HG03520 (cell line): ENCODE measurements around the gene BSPRY.

Source experiments
- ATAC-seq: cut with Tn5 transposase; IDR thresholded peaks from one replicate; pipeline ENCODE4 v1.9.1; 2021; ENCODE audit warnings: mild to moderate bottlenecking, moderate library complexity; ENCODE audit not compliant: unreplicated experiment

BSPRY gene

DNA sequence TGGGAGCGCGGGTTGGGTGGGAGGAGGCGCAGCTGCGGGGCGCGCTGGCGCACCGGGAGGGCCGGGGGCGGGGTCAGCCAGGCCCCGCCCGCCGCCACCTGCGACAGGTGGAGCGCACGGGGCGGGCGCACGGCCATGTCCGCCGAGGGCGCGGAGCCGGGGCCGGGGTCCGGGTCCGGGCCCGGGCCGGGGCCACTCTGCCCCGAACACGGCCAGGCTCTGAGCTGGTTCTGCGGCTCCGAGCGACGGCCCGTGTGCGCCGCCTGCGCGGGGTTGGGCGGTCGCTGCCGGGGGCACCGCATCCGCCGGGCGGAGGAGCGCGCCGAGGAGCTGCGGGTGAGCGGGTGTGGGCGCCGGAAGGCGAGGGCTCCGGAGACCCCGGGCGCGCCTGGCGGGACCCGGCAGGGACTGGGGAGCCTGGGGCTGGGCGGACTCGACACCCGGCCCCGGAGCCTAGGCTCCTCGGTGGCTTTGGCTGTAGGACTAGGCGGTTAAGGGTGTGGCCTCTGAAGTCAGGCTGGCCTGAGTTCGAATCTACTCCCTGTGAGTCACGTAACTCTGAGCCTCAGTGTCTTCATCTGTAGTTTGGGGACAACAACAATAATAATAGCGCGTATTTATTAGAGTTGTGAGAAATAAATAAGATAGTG is at the start of gene BSPRY:
Gene BSPRY, plus strand, starts transcription at position 97 of the 650 bp plus-strand sequence. Its CDS starts 39 bp downstream, at position 136.
- ATAC-seq, result no peak

DNA sequence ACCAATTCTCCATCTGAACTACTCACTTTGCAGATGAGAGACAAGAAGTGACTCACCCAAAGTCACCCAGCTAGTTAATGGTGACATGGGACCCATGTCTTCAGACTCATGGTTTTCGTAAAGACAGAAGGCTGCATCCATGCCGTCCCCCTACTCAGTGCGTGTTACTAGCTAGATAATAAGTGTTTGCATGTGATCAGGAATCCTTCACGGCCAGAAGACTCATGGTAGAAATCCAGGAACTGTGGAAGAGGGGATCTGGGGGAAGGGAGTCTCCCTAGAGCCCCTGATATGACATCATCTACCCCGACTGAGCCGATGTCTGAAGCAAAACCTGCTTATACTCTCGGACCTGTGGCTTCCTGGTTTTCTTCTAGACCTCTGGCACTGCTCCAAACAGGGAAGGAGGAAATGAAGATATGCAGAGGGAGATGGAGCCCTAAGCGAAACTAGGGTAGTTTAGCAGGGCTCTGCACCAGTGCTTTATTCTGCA is 49.5 kb upstream of the BSPRY start:
- no peak for ATAC-seq

- no peak for ATAC-seq
Observed at GRCh38 chr9:113301548-113301947, 47.8 kb upstream of the BSPRY start.

DNA sequence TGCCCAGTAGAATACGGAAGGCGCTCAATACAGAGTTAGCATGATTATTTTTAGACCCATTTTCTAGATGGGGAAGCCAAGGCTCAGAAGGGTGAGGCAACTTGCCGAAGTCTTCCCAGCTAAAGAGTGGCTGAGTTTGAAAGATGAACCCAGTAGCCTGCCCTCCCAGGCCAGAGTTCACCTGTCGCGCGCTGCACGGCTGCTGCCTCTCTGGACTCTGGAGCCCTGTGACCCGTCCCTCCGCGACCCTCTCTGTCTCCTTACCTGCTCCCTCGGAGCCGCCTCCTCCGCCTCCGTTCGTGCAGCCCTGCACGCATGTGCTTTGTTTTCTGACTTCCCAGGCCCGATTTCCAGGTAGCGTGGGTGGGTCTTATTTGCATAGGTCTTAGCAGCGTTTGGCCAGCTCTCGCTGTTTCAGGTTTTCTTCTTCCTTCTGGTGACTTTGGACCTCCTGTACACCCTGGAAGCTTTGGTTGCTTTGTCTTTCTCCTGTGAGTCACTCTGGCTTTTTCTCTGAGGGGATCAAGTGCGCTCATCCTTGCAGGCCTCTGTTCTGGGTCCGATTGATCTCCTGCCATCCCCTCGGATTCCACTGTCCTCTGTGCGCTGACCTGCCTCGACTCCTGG is 46.4 kb upstream of the BSPRY start, which contains the start of gene RNF183:
Gene RNF183, minus strand, starts transcription at position 585 of the 627 bp plus-strand sequence. CDS start 5,192 bp downstream, outside the sequence.
- ATAC-seq, result no peak

- no peak for ATAC-seq
Observed at GRCh38 chr9:113306566-113306965, 42.8 kb upstream of the BSPRY start.

DNA sequence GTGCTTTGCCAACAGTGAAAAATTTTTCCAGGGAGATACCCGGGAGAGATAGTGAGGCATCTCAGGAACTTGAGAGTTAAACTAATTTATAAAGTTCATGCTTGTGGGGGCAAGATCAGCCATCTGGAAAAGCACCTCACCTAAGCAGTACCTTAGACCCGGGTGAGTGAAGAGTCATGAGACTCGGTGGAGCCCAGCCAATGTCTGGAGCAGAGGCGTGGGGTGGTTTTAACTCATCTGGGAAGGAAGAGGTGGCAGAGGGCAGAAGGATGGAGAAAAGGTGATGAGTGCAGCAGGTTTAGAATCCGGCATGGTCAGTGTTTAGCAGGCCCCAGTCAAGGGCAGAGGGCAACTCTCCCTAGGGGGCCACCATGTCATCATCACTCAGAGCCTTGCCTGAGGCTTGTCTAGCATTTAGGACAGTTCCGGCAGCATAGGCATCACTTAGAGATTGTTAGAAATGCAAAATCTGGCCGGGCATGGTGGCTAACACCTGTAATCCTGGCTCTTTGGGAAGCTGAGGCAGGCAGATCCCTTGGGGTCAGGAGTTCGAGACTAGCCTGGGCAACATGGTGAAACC is 41.9 kb upstream of the BSPRY start:
- no peak for ATAC-seq

DNA sequence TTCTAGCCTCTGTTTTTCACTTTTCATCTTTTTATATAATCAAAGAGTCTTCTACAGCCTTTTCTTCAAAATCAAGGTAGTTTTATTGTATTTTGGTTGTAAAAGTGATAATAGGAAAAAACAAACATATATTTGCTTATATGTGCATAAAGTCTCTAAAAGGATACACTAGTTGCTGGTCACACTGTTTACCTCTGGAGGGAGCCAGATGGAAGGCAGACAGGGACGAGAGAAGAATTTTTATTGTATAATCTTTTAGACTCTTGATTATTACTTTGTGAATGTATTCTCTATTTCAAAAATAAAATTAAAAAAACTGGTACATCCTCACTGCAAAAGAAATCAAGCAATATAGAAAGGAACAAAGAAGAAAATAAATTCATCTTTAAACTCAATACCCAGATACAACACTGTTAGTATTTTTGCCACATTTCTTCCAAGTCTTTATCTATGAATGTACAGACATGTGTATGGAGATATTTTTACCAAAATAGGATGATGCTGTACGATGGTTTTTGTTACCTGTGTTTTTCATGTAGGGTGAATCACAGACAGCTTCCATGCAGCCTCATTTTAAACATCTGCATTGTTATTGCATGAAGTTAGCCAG is 40.0 kb upstream of the BSPRY start:
- no peak for ATAC-seq

DNA sequence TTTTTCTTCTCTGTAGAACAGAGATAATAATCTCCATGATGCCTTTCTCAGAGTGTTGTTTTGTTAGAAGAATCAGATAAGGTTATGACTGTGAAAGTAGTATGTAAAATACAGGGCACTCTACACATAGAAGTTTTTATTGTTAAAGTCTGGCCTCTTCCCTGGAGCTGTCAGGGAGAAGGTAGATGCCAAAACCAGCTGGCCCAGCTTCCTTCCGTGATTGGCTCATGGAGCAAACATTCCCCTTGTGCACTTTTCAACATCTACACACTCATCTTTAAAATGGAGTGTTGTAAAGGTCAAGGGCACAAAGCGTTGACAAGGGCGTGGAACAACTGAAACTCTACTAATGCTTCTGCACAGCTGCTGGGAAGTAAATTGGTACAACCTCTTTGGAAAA is 38.8 kb upstream of the BSPRY start:
- no peak for ATAC-seq

- ATAC-seq, result no peak
Observed at GRCh38 chr9:113311961-113312360, 37.4 kb upstream of the BSPRY start.

DNA sequence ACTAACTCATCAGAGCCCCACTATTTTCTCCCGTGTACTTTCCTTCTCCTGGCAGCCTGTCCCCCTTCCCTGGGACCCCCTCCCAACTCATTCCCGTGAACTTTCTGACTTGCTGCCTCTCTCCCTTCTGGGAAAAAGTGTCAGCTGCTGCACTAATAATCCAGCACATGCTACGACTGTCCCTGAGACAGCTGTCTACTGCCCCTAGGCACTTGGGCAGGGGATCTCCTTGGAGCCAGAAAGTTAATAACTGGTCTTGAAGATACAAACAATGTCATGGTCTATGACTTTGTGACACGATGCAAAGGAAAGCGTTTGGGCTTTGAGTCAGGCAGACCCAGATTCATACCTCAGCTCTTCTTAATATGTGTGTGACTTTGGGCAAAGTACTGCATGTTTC is 36.1 kb upstream of the BSPRY start:
- no peak for ATAC-seq

- ATAC-seq, result no peak
Observed at GRCh38 chr9:113315231-113315630, 34.1 kb upstream of the BSPRY start.

GRCh38 chr9:113316030-113316429 is 33.3 kb upstream of the BSPRY start:
- ATAC-seq, result no peak

DNA sequence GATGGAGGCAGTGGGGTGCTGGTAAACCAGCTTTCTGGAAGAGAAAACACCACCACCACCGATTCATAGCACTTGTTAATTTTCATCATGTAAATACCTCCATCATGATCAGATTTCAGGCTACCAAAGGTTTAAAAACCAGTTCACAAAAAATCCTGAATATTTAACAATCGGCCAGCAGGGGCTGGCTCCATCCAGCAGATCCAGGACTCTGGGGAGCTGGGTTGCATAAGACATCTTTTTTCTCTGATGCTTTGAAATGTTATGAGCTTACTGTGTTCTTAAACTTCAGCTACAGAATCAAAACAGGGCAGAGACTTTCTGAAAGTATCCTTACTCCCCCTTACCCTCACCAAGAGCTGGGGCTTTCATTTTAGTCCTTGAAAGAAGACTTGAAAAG is 31.6 kb upstream of the BSPRY start:
- no peak for ATAC-seq

DNA sequence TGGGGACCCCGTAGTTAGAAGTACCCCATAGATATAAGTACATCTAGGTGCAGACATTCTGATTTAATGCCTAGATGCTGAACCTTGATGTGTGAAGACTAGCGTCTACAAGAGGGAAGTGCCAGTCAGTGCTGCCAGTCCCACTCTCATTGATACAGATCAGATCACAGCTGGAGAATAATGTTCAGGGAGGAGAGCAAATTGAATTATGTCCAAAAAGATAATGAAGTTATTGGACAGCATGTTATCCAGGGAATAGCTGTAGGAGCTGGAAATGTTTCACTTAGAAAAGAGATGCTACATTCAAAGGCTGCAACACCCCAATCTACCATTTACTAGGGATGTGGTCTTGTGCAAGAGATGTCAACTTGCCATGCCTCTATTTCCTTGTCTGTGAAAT is 30.3 kb upstream of the BSPRY start:
- ATAC-seq, result no peak

DNA sequence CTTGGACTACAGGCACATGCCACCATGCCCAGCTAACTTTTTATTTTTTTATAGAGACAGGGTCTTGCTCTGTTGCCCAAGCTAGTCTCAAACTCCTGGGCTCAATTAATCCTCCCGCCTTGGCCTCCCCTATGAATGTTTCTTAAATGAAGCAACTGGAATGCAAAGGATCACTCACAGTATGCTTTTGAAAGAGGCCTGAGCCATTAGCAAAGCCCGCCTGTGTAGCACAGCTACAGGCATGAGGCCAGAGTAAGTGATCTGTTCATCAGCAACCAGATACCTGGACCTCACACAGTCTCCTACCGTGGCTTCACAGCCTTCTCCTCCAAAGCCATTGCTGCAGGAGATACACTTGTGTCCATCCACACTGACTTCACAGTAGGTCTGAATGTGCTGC is 29.3 kb upstream of the BSPRY start:
- ATAC-seq, result no peak

DNA sequence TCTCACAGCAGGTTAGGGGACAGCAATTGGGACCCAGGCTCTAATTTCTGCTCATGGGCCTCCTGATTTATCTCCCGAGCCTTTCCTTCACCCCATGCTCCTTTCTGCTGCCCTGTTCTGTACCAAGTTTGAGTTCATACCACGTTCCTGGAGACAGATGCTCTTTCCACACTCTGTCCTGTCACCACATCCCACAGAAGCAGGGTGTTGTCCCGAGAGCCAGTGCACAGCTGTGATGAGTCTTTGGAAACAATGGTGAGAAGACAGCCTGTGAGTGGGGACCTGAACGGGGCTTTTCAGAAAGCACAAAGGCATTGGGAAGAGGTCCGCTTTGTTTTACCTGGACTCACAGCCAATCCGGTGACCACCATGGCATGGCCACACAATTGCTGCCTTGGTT is 26.7 kb upstream of the BSPRY start:
- ATAC-seq, result no peak

- ATAC-seq, result no peak
Observed at GRCh38 chr9:113326230-113326629, 23.1 kb upstream of the BSPRY start.

GRCh38 chr9:113328045-113328782 is 21.1 kb upstream of the BSPRY start:
- no peak for ATAC-seq

DNA sequence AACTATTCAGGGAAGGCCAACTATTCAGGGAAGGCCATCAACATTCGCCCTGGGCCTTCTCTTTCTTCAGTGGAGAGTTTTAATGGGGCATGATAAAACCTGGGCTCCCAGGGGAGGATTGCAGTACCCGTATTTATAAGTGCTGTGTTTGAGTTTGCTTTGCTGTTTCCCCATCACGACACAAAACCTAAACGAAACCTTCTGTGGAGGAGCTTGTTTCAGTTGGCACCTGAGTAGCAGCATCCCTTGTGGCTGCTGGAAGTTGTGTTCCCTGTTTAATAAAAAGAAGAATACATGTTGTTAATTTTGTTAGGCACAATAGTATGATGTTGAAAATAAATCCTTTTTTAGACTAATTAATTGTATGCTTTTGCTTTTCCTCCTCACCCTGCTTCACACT is 17.6 kb upstream of the BSPRY start:
- ATAC-seq, result no peak

GRCh38 chr9:113337714-113338113 is 11.6 kb upstream of the BSPRY start:
- no peak for ATAC-seq
